ENCODE measurements around the gene LMBR1.

DNA sequence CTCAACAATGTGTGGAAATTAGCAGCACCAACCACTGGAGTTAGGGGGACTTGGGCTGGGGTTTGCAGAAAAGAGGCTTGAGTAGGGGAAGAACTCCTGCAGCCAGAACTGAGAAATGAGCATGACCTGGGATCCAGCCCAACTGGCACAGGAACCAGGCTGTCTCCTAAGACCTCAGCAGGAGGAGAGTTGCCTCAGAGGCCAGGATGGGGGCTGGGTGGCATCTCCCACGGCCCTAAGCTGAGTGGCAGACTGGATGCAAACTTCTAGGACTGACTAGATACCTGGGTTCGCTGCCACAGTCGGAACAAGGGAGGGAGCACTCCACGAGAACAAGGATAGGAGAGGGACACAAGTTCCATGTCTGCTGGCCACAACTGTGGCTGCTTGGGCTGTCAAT lies 189.8 kb downstream of the LMBR1 start:
- TF ChIP-seq, protein P1, sequence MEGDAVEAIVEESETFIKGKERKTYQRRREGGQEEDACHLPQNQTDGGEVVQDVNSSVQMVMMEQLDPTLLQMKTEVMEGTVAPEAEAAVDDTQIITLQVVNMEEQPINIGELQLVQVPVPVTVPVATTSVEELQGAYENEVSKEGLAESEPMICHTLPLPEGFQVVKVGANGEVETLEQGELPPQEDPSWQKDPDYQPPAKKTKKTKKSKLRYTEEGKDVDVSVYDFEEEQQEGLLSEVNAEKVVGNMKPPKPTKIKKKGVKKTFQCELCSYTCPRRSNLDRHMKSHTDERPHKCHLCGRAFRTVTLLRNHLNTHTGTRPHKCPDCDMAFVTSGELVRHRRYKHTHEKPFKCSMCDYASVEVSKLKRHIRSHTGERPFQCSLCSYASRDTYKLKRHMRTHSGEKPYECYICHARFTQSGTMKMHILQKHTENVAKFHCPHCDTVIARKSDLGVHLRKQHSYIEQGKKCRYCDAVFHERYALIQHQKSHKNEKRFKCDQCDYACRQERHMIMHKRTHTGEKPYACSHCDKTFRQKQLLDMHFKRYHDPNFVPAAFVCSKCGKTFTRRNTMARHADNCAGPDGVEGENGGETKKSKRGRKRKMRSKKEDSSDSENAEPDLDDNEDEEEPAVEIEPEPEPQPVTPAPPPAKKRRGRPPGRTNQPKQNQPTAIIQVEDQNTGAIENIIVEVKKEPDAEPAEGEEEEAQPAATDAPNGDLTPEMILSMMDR (IDR thresholded peaks at IDR 0.05), result no peak
- TF ChIP-seq POLR2A (IDR thresholded peaks at IDR 0.05), result no peak

All from testis (tissue), 2 donors.